Smooth muscle cell (in vitro differentiated cells): ENCODE results near the gene TTLL10. TPM values are rescaled to one million over a fixed set of nuclear protein-coding genes. Genes with fewer than 3 reads are reported as not detected.

Experiments
- DNase-seq: peaks from one replicate; lab custom pipeline; 2025; ENCODE audit not compliant: unreplicated experiment; lab: John Stamatoyannopoulos, UW
- H2AFZ ChIP-seq: fragments of 200-600 bp; sonication (generic); 2 replicates; pipeline ENCODE4 v1.6.0; 2016; ENCODE audit warnings: antibody characterized with exemption, low read depth, mild to moderate bottlenecking
- H3F3A ChIP-seq: fragments of 200-600 bp; sonication (generic); 2 replicates; pipeline ENCODE4 v1.6.0; 2017; ENCODE audit warnings: antibody characterized with exemption, low read depth
- H3K27ac ChIP-seq: fragments of 200-600 bp; sonication (generic); 2 replicates; pipeline ENCODE4 v1.5.1; 2016; ENCODE audit warnings: low read depth, mild to moderate bottlenecking
- H3K27me3 ChIP-seq: fragments of 200-600 bp; sonication (generic); 2 replicates; pipeline ENCODE4 v1.6.1; 2016; ENCODE audit warnings: low read depth, mild to moderate bottlenecking
- H3K36me3 ChIP-seq: fragments of 200-600 bp; sonication (generic); 2 replicates; pipeline ENCODE4 v1.5.1; 2016; ENCODE audit warnings: low read depth
- H3K4me1 ChIP-seq: fragments of 200-600 bp; sonication (generic); 2 replicates; pipeline ENCODE4 v1.5.1; 2016; ENCODE audit warnings: low read depth
- H3K4me2 ChIP-seq: fragments of 200-600 bp; sonication (generic); 2 replicates; pipeline ENCODE4 v1.6.0; 2016; ENCODE audit warnings: mild to moderate bottlenecking
- H3K4me3 ChIP-seq: fragments of 200-600 bp; sonication (generic); 2 replicates; pipeline ENCODE4 v1.5.1; 2016; ENCODE audit warnings: mild to moderate bottlenecking
- H3K79me2 ChIP-seq: fragments of 200-600 bp; sonication (generic); 2 replicates; pipeline ENCODE4 v1.6.0; 2016; ENCODE audit warnings: low read depth, mild to moderate bottlenecking
- H3K9ac ChIP-seq: fragments of 200-600 bp; sonication (generic); 2 replicates; pipeline ENCODE4 v1.6.0; 2016; ENCODE audit warnings: low read depth
- H3K9me3 ChIP-seq: fragments of 200-600 bp; sonication (generic); replicated peaks from 2 replicates; pipeline ENCODE4 v1.5.1; 2016; ENCODE audit warnings: low read depth
- H4K20me1 ChIP-seq: fragments of 200-600 bp; sonication (generic); 2 replicates; pipeline ENCODE4 v1.6.0; 2016; ENCODE audit warnings: low read depth
- CTCF ChIP-seq: fragments of 200-600 bp; sonication (generic); IDR thresholded peaks from 2 replicates; pipeline ENCODE4 v1.5.1; 2017; ENCODE audit warnings: borderline replicate concordance, mild to moderate bottlenecking, antibody characterized with exemption; ENCODE audit not compliant: insufficient read depth, poor library complexity, severe bottlenecking
- WGBS: methylation state at CpG from one replicate; pipeline ENCODE4 v1.1.7; 2016; ENCODE audit warnings: low lambda C conversion rate; 5-methylcytosine and 5-hydroxymethylcytosine counted together
- polyA plus RNA-seq: library from polyadenylated mRNA; unstranded; fragments of >200 nt; fragmentation: Nextera tagmentation; extraction: Ambion mirVana; gene quantifications from 2 replicates; pipeline ENCODE4 v1.2.1, GENCODE V29; 2016
- total RNA-seq: library from RNA; depleted of rRNA; stranded (reverse); fragments of >200 nt; gene quantifications from 2 replicates; pipeline ENCODE4 v1.2.3, GENCODE V29; 2014

Gene TTLL10
- total and polyA plus RNA-seq, 2 experiments from 2014 or later, result not detected

DNA sequence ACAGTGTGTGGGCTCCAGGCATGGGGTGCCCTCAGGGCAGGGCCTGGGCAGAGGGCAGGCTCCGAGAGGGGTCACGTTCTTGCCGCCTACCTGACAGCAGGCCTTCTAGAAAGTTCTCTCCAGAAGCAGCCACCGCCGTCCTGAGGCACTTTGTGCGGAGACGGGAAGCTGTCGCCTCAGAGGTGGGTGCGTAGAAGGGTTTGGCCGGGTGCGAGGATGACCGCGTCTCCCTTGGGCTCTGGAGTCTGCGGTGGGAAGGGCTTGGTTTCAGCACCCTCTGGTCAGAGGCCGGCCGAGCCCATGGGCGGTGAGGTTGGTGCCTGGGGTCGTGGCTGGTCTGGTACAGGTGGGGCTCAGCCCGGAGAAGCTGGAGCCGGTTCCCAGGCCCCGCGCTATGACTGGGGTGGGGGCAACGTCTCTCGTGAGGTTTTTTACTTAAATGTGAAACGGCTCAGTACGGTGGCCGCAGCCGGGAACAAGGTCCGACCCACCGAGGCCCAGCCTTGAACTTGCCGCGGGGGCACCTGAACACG lies 10.1 kb upstream of the TTLL10 start:
- H3F3A ChIP-seq, result no peaks in the 10 kb centered on the region
- H3K4me1 ChIP-seq, result peaks cover 15% of the 10 kb centered on the region
- peaks cover 10% of the 10 kb centered on the region for H3K27me3 ChIP-seq
- no peaks in the 10 kb centered on the region for H3K9me3 ChIP-seq
- H3K9ac ChIP-seq, result no peak overlapping the region
- peak overlapping the region; percentile 38 for H3K4me3 ChIP-seq
- 91% methylated on average over 33 of the region's 33 CpGs for WGBS
- H3K36me3 ChIP-seq, result no peaks in the 10 kb centered on the region
- DNase-seq, result no peak
- H2AFZ ChIP-seq, result no peak overlapping the region
- no peaks in the 10 kb centered on the region for H3K79me2 ChIP-seq
- no peak overlapping the region for H3K27ac ChIP-seq
- H4K20me1 ChIP-seq, result no peaks in the 10 kb centered on the region
- no peak overlapping the region for H3K4me2 ChIP-seq
- no peak for TF ChIP-seq CTCF

GRCh38 chr1:1164361-1164700 lies 9.3 kb upstream of the TTLL10 start:
- Histone ChIP-seq H3K9me3 (no peaks in the 10 kb centered on the region), H3K36me3 (no peaks in the 10 kb centered on the region), H2AFZ (no peak overlapping the region), H3F3A (no peaks in the 10 kb centered on the region), H3K4me1 (peaks cover 12% of the 10 kb centered on the region), H3K27ac (no peak overlapping the region), H3K4me3 (peak overlapping the region; percentile 38), H3K27me3 (peaks cover 10% of the 10 kb centered on the region), H4K20me1 (no peaks in the 10 kb centered on the region), H3K4me2 (no peak overlapping the region), H3K9ac (no peak overlapping the region), H3K79me2 (no peaks in the 10 kb centered on the region)
- DNase-seq, result no peak
- TF ChIP-seq CTCF, result no peak
- 63% methylated on average over 26 of the region's 26 CpGs for WGBS

GRCh38 chr1:1164701-1165451 lies 8.8 kb upstream of the TTLL10 start:
- Histone ChIP-seq H3K4me2 (no peak overlapping the region), H3K4me1 (peaks cover 12% of the 10 kb centered on the region), H3K4me3 (peak overlapping the region; percentile 38), H3K27me3 (peaks cover 10% of the 10 kb centered on the region), H3K9me3 (no peaks in the 10 kb centered on the region), H3K79me2 (no peaks in the 10 kb centered on the region), H3K27ac (no peak overlapping the region), H3K36me3 (no peaks in the 10 kb centered on the region), H4K20me1 (no peaks in the 10 kb centered on the region), H2AFZ (no peak overlapping the region), H3K9ac (no peak overlapping the region), H3F3A (no peaks in the 10 kb centered on the region)
- DNase-seq, result no peak
- 48% methylated on average over 42 of the region's 48 CpGs for WGBS
- TF ChIP-seq CTCF, result no peak

GRCh38 chr1:1165485-1165884 lies 8.2 kb upstream of the TTLL10 start:
- Histone ChIP-seq H3K79me2 (no peaks in the 10 kb centered on the region), H3K4me2 (no peak overlapping the region), H3F3A (no peaks in the 10 kb centered on the region), H3K4me1 (peaks cover 12% of the 10 kb centered on the region), H3K9me3 (no peaks in the 10 kb centered on the region), H4K20me1 (no peaks in the 10 kb centered on the region), H3K36me3 (no peaks in the 10 kb centered on the region), H3K27ac (no peak overlapping the region), H2AFZ (no peak overlapping the region), H3K27me3 (peaks cover 10% of the 10 kb centered on the region), H3K4me3 (peak overlapping the region; percentile 38), H3K9ac (no peak overlapping the region)
- no peak for DNase-seq
- 87% methylated on average over 12 of the region's 12 CpGs for WGBS
- no peak for TF ChIP-seq CTCF
